ENCODE measurements around the gene POU6F2.

Gene POU6F2

GRCh38 chr7:39406467-39406866 lies 428.8 kb downstream of the POU6F2 start:
- TF ChIP-seq REST (IDR thresholded peaks at IDR 0.05; ENCODE audit: low read depth) (no peak), FOXM1 (IDR thresholded peaks at IDR 0.05; ENCODE audit: borderline replicate concordance, low read depth) (no peak), EGR1 (IDR thresholded peaks at IDR 0.05) (no peak), ZBTB7A (IDR thresholded peaks at IDR 0.05; ENCODE audit: low read depth) (no peak), TCF12 (IDR thresholded peaks at IDR 0.05; ENCODE audit: low read depth) (no peak), NFIC (IDR thresholded peaks at IDR 0.05) (no peak), YY1 (IDR thresholded peaks at IDR 0.05; ENCODE audit: low read depth) (no peak)

GRCh38 chr7:39407137-39407536 lies 429.4 kb downstream of the POU6F2 start:
- TF ChIP-seq CREB1 (IDR thresholded peaks at IDR 0.05; ENCODE audit: low read depth): no peak
- TF ChIP-seq ZBTB7A (IDR thresholded peaks at IDR 0.05; ENCODE audit: low read depth): no peak
- TF ChIP-seq TAF1 (IDR thresholded peaks at IDR 0.05; ENCODE audit: low read depth): no peak
- no peak for TF ChIP-seq FOXM1 (IDR thresholded peaks at IDR 0.05; ENCODE audit: borderline replicate concordance, low read depth)

GRCh38 chr7:39407723-39408122 lies 430.0 kb downstream of the POU6F2 start:
- TF ChIP-seq USF1 (IDR thresholded peaks at IDR 0.05): no peak

GRCh38 chr7:39408906-39409305 lies 431.2 kb downstream of the POU6F2 start:
- TF ChIP-seq ZBTB7A (IDR thresholded peaks at IDR 0.05; ENCODE audit: low read depth): no peak
- no peak for TF ChIP-seq CEBPB (IDR thresholded peaks at IDR 0.05)
- no peak for TF ChIP-seq TEAD4 (IDR thresholded peaks at IDR 0.05)
- TF ChIP-seq EP300 (IDR thresholded peaks at IDR 0.05; ENCODE audit: borderline replicate concordance): no peak
- no peak for TF ChIP-seq MAX (IDR thresholded peaks at IDR 0.05)
- TF ChIP-seq FOXM1 (IDR thresholded peaks at IDR 0.05; ENCODE audit: borderline replicate concordance, low read depth): no peak
- no peak for TF ChIP-seq NFIC (IDR thresholded peaks at IDR 0.05)
- no peak for TF ChIP-seq EGR1 (IDR thresholded peaks at IDR 0.05)
- no peak for TF ChIP-seq REST (IDR thresholded peaks at IDR 0.05; ENCODE audit: low read depth)
- no peak for TF ChIP-seq CREB1 (IDR thresholded peaks at IDR 0.05; ENCODE audit: low read depth)

GRCh38 chr7:39410582-39410981 lies 432.9 kb downstream of the POU6F2 start:
- TF ChIP-seq CEBPB (IDR thresholded peaks at IDR 0.05) (no peak), FOXM1 (IDR thresholded peaks at IDR 0.05; ENCODE audit: borderline replicate concordance, low read depth) (no peak), YY1 (IDR thresholded peaks at IDR 0.05; ENCODE audit: low read depth) (no peak), REST (IDR thresholded peaks at IDR 0.05; ENCODE audit: low read depth) (no peak), USF1 (IDR thresholded peaks at IDR 0.05) (no peak), EP300 (IDR thresholded peaks at IDR 0.05; ENCODE audit: borderline replicate concordance) (no peak), NFIC (IDR thresholded peaks at IDR 0.05) (no peak), TEAD4 (IDR thresholded peaks at IDR 0.05) (no peak), CREB1 (IDR thresholded peaks at IDR 0.05; ENCODE audit: low read depth) (no peak)

GRCh38 chr7:39413636-39414223 lies 436.0 kb downstream of the POU6F2 start:
- no peak for TF ChIP-seq TCF12 (IDR thresholded peaks at IDR 0.05; ENCODE audit: low read depth)
